Bronchial epithelial cell (primary cell): Measurements from ENCODE around the gene BMP5. TPM values are rescaled to one million over a fixed set of nuclear protein-coding genes. Genes with fewer than 3 reads are reported as not detected.

Experiments used
- DNase-seq: peaks from one replicate; pipeline ENCODE4 v3.0.0-alpha.2; 2010; ENCODE audit warnings: low read depth
- FAIRE-seq: peaks from 2 replicates; lab custom pipeline; 2011; peaks lifted over from hg19 to GRCh38; lab: Jason Lieb, UNC
- H3K27me3 ChIP-seq: 2 replicates; pipeline ENCODE4 v1.5.1; 2011; ENCODE audit warnings: low read length; ENCODE audit not compliant: control insufficient read depth, insufficient read depth
- H3K36me3 ChIP-seq: 2 replicates; pipeline ENCODE4 v1.5.1; 2011; ENCODE audit warnings: low read length; ENCODE audit not compliant: control insufficient read depth, insufficient read depth
- H3K4me3 ChIP-seq: 2 replicates; pipeline ENCODE4 v1.5.1; 2011; ENCODE audit warnings: mild to moderate bottlenecking, low read depth, low read length, control low read depth
- CTCF ChIP-seq: IDR thresholded peaks from 2 replicates; pipeline ENCODE4 v1.5.1; 2011; ENCODE audit warnings: mild to moderate bottlenecking, moderate library complexity, low read length, control low read depth, inconsistent platforms; ENCODE audit not compliant: insufficient read depth, severe bottlenecking
- total RNA-seq: library from RNA; depleted of rRNA; stranded (reverse); fragments of >200 nt; gene quantifications from 2 replicates; pipeline ENCODE4 v1.2.1, GENCODE V29; 2014

The BMP5 gene
- total RNA-seq, 1 donor from 2014 or later: not detected

- Histone ChIP-seq H3K27me3 (no peaks in the 10 kb centered on the region), H3K36me3 (no peaks in the 10 kb centered on the region), H3K4me3 (no peak overlapping the region)
- FAIRE-seq: no peak
- DNase-seq: peak; percentile 60
- TF ChIP-seq CTCF: no peak
Observed at GRCh38 chr6:55798571-55798970, 76.8 kb downstream of the BMP5 start.

DNA sequence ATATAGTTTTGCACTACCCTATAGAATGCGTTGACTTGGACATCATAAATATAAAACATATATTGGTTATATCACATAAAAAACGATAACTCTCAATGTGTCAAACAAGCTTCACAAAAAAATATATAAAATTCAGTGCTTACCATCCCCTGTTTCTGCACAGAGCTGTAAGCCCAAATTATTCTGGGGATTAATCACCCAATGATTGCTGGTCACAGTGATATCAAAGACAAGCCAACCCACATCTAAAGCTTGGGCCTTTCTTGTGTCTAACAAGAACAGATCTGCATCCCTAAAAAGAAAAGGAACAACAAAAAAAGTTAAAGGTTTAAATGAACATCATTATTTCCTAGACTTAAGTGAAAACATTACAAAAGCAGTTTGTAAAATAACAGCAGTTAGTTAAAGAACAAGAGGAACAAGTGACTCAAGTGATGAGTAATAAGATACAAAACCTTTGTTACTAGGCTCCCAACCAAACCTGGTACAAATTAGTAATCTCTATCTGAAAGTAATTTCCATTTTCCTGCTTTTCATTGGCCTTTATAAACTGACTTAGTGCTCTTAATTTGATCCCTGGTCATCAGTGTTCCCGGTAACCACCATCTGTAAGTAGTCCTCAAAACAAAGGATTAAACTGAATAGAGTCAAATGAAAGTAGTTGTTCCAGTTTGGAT, 81.1 kb downstream of the BMP5 start:
- Histone ChIP-seq H3K27me3 (no peaks in the 10 kb centered on the region), H3K4me3 (no peak overlapping the region), H3K36me3 (no peaks in the 10 kb centered on the region)
- DNase-seq (peak; percentile 90), FAIRE-seq (no peak)
- TF ChIP-seq CTCF: no peak

GRCh38 chr6:55785273-55785672, 90.1 kb downstream of the BMP5 start:
- no peaks in the 10 kb centered on the region for H3K36me3 ChIP-seq
- H3K4me3 ChIP-seq: no peak overlapping the region
- no peak for TF ChIP-seq CTCF
- no peaks in the 10 kb centered on the region for H3K27me3 ChIP-seq
- no peak for DNase-seq
- FAIRE-seq: no peak

DNA sequence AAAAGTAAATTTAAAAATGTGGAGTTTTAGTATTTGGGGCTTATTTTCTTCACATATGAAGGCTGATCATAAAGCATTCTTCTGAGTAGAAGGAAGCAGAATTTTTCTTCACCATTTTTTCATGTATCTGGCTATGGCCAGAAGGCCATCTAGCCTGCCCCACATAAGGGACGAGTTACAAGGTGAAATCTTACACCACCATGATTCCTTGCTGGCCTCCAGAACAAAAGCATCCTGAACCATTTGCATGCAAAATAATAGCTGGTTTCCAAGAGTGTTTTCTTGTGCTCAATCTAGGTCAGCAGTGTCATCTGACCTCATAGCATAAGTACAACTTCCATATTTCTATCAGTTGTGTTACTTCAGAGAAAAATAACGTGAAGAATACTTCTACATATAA, 93.1 kb downstream of the BMP5 start:
- DNase-seq (no peak), FAIRE-seq (no peak)
- TF ChIP-seq CTCF: no peak
- no peaks in the 10 kb centered on the region for H3K27me3 ChIP-seq
- H3K36me3 ChIP-seq: no peaks in the 10 kb centered on the region
- no peak overlapping the region for H3K4me3 ChIP-seq

GRCh38 chr6:55778705-55779104, 96.7 kb downstream of the BMP5 start:
- Histone ChIP-seq H3K27me3 (no peaks in the 10 kb centered on the region), H3K4me3 (no peak overlapping the region), H3K36me3 (no peaks in the 10 kb centered on the region)
- no peak for DNase-seq
- FAIRE-seq: no peak
- TF ChIP-seq CTCF: no peak

DNA sequence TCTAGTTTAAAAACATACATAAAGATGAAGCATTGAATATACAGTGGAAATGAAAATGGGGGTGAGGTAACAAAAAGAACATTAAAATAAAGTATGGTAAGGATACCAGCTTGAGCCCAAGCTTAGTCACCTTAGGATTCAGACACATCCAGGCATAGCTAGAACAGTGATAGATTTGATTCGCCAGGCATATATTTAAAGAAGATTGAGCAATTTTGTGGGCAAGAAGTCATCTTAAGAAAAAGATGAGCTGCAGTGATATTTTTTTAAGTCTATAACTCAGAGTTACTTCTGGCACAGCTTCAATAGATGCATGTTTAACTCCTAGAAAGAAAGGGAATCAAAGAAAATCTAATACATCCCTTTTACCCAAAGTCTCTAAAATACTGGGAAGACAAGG, 97.9 kb downstream of the BMP5 start:
- no peaks in the 10 kb centered on the region for H3K27me3 ChIP-seq
- FAIRE-seq (no peak), DNase-seq (peak; percentile 58)
- H3K4me3 ChIP-seq: no peak overlapping the region
- TF ChIP-seq CTCF: no peak
- no peaks in the 10 kb centered on the region for H3K36me3 ChIP-seq
